ENCODE measurements around the gene RASSF8.

Gene RASSF8

GRCh38 chr12:25972783-25973182 is 14.3 kb downstream of the RASSF8 start:
- DNase-seq (ENCODE audit: low read depth), result peak; percentile 79
- no peak overlapping the region for H3K4me3 ChIP-seq (replicated peaks; ENCODE audit: low read depth, low read length)
- TF ChIP-seq CTCF (IDR thresholded peaks at IDR 0.05; ENCODE audit: low read length, missing control alignments), result no peak

- no peak for DNase-seq (ENCODE audit: low read depth)
- no peak overlapping the region for H3K4me3 ChIP-seq (replicated peaks; ENCODE audit: low read depth, low read length)
- TF ChIP-seq CTCF (IDR thresholded peaks at IDR 0.05; ENCODE audit: low read length, missing control alignments), result no peak
Observed at GRCh38 chr12:25975179-25975578, 16.7 kb downstream of the RASSF8 start.

- no peak for DNase-seq (ENCODE audit: low read depth)
- TF ChIP-seq CTCF (IDR thresholded peaks at IDR 0.05; ENCODE audit: low read length, missing control alignments), result no peak
- no peak overlapping the region for H3K4me3 ChIP-seq (replicated peaks; ENCODE audit: low read depth, low read length)
Observed at GRCh38 chr12:25975682-25976081, 17.2 kb downstream of the RASSF8 start.

GRCh38 chr12:25976289-25976688 is 17.8 kb downstream of the RASSF8 start:
- TF ChIP-seq CTCF (IDR thresholded peaks at IDR 0.05; ENCODE audit: low read length, missing control alignments), result no peak
- DNase-seq (ENCODE audit: low read depth), result no peak
- H3K4me3 ChIP-seq (replicated peaks; ENCODE audit: low read depth, low read length), result no peak overlapping the region

GRCh38 chr12:25977047-25977446 is 18.6 kb downstream of the RASSF8 start:
- H3K4me3 ChIP-seq (replicated peaks; ENCODE audit: low read depth, low read length), result no peak overlapping the region
- TF ChIP-seq CTCF (IDR thresholded peaks at IDR 0.05; ENCODE audit: low read length, missing control alignments), result no peak
- no peak for DNase-seq (ENCODE audit: low read depth)

GRCh38 chr12:25979059-25979458 is 20.6 kb downstream of the RASSF8 start:
- no peak for TF ChIP-seq CTCF (IDR thresholded peaks at IDR 0.05; ENCODE audit: low read length, missing control alignments)
- DNase-seq (ENCODE audit: low read depth), result no peak
- no peak overlapping the region for H3K4me3 ChIP-seq (replicated peaks; ENCODE audit: low read depth, low read length)

GRCh38 chr12:25979563-25979962 is 21.1 kb downstream of the RASSF8 start:
- peak; percentile 33 for DNase-seq (ENCODE audit: low read depth)
- no peak overlapping the region for H3K4me3 ChIP-seq (replicated peaks; ENCODE audit: low read depth, low read length)
- TF ChIP-seq CTCF (IDR thresholded peaks at IDR 0.05; ENCODE audit: low read length, missing control alignments), result no peak
